BJ (cell line): Measurements from ENCODE around the gene CD22. TPM values are rescaled to one million over a fixed set of nuclear protein-coding genes. Genes with fewer than 3 reads are reported as not detected.
"Not testable (repeated sequence)": the region's sequence is repeated elsewhere in the genome, so short reads cannot be mapped to it uniquely, and the experiment has no call there.

Experiments
- CTCF ChIA-PET: fragments of 350-600 bp; formaldehyde crosslinking; extraction: SDS; loops from one replicate; lab custom pipeline; 2021; ENCODE audit warnings: antibody characterized with exemption, inconsistent platforms; lab: Yijun Ruan, JAX
- POLR2A ChIA-PET: fragments of 300-600 bp; sonication (Branson Sonifier 250); formaldehyde crosslinking; extraction: SDS; loops from one replicate; lab custom pipeline; 2021; ENCODE audit warnings: antibody characterized with exemption; lab: Charles Lee
- DNase-seq: peaks from one replicate; pipeline ENCODE4 v3.0.0-alpha.2; 2011; ENCODE audit warnings: low read depth
- H3K27me3 ChIP-seq: 2 replicates; pipeline ENCODE4 v1.6.0; 2011; ENCODE audit warnings: low read length; ENCODE audit not compliant: control insufficient read depth, insufficient read depth
- H3K36me3 ChIP-seq: 2 replicates; pipeline ENCODE4 v1.5.1; 2011; ENCODE audit warnings: low read length; ENCODE audit not compliant: control insufficient read depth, insufficient read depth
- H3K4me3 ChIP-seq: 2 replicates; pipeline ENCODE4 v1.5.1; 2011; ENCODE audit warnings: low read depth, mild to moderate bottlenecking, control low read depth, low read length
- CTCF ChIP-seq: IDR thresholded peaks from 2 replicates; pipeline ENCODE4 v1.5.1; 2011; ENCODE audit warnings: low read depth, mild to moderate bottlenecking, control low read depth, inconsistent platforms, low read length, moderate library complexity; ENCODE audit not compliant: insufficient read depth
- polyA plus RNA-seq: library from polyadenylated mRNA; depleted of rRNA; stranded (reverse); fragments of >200 nt; gene quantifications from 2 replicates; pipeline ENCODE4 v1.2.3, GENCODE V29; 2011

CD22 gene
- polyA plus RNA-seq, 1 experiment: not detected

- Histone ChIP-seq H3K27me3 (peaks cover 13% of the 10 kb centered on the region), H3K36me3 (no peaks in the 10 kb centered on the region), H3K4me3 (no peak overlapping the region)
- POLR2A ChIA-PET: no interaction called here
- TF ChIP-seq CTCF: no peak
- no peak for DNase-seq
- CTCF ChIA-PET: interaction anchor here (0.7 kb wide), 1 partner anchor 38 kb away, joined by 3 read pairs; no protein-coding TSS in a partner anchor
These were observed 43.9 kb upstream of the CD22 start for GRCh38 chr19:35285095-35285449.

DNA sequence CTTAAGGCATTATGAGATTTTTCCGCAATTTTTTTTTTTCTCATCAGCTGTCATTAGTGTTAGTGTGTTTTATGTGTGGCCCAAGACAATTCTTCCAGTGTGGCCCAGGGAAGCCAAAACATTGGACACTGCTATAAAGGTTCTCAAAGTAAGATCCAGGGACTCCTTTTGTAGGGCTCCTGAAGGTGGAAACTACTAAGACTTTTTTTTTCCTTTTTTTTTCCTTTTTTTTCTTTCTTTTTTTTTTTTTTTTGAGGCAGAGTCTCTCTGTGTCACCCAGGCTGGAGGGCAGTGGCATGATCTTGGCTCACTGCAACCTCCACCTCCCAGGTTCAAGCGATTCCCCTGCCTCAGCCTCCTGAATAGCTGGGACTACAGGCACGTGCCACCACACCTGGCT, 43.5 kb upstream of the CD22 start:
- CTCF ChIA-PET: interaction anchor here (0.7 kb wide), 1 partner anchor 38 kb away, joined by 3 read pairs; no protein-coding TSS in a partner anchor
- H3K27me3 ChIP-seq: peaks cover 13% of the 10 kb centered on the region
- POLR2A ChIA-PET, H3K4me3 ChIP-seq, DNase-seq, H3K36me3 ChIP-seq: not testable (repeated sequence)

DNA sequence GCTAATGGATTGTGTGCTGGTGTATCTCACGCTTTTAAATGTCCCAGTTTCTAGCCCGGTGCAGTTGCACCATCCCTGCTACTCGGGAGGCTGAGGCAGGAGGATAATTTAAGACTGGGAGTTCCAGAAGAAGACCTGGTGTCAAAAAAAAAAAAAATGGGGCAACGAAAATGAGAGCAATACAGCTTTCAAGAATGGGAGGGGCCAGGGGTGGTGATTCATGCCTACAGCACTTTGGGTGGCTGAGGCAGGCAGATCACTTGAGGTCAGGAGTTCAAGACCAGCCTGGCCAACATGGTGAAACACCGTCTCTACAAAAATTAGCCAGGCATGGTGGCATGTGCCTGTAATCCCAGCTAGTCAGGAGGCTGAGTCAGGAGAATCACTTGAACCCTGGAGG, 42.9 kb upstream of the CD22 start:
- H3K4me3 ChIP-seq, H3K36me3 ChIP-seq, POLR2A ChIA-PET, DNase-seq, CTCF ChIA-PET: not testable (repeated sequence)
- peaks cover 13% of the 10 kb centered on the region for H3K27me3 ChIP-seq

- POLR2A ChIA-PET: no interaction called here
- CTCF ChIA-PET: no interaction called here
- H3K36me3 ChIP-seq: no peaks in the 10 kb centered on the region
- DNase-seq: no peak
- no peak overlapping the region for H3K4me3 ChIP-seq
- H3K27me3 ChIP-seq: peaks cover 8% of the 10 kb centered on the region
- TF ChIP-seq CTCF: no peak
These were observed 41.3 kb upstream of the CD22 start for GRCh38 chr19:35287713-35288112.

DNA sequence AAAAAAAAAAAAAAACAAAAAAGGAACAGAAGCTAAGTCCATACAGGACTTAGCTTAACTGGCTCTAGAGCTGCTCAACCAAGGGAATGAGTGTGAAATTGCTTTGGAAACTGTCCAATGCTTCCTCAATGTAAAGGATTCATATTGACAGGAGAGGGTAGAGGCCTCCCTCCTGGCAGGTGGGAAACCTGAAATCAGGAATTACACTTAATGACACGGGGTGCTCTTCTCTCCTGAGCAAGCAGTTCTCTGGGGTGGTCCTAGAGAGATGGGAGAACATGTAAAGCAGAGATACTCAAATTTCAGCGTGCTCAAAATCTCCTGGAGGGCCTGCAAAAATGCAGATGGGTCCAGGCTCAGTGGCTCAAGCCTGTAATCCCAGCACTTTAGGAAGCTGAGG, 40.7 kb upstream of the CD22 start:
- ChIA-PET CTCF (no interaction called here), POLR2A (no interaction called here)
- DNase-seq: no peak
- Histone ChIP-seq H3K27me3 (peaks cover 13% of the 10 kb centered on the region), H3K36me3 (no peaks in the 10 kb centered on the region), H3K4me3 (no peak overlapping the region)
- no peak for TF ChIP-seq CTCF

DNA sequence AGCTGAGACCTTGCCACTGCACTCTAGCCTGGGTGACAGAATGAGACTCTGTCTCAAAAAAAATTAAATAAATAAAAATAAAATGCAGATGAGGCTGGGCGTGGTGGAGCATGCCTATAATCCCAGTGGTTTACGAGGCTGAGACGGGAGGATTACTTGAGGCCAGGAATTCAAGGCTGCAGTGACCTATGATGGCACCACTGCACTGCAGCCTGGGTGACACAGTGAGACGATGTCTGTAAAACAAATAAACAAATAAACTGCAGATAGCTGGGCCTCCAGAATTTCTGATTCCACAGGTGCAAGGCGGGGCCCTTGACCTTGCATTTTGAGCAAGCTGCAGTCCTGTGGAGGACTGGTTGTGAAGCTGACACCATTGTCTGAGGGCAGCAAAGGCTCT, 40.1 kb upstream of the CD22 start:
- ChIA-PET CTCF (interaction anchor here (0.6 kb wide), 1 partner anchor 223 kb away, joined by 3 read pairs; no protein-coding TSS in a partner anchor), POLR2A (interaction anchor here (0.6 kb wide), 1 partner anchor 38 kb away, joined by 3 read pairs; no protein-coding TSS in a partner anchor)
- no peak for DNase-seq
- Histone ChIP-seq H3K27me3 (peaks cover 17% of the 10 kb centered on the region), H3K36me3 (no peaks in the 10 kb centered on the region), H3K4me3 (no peak overlapping the region)
- TF ChIP-seq CTCF: no peak
